ENCODE measurements around the gene VOPP1. TPM values are rescaled to one million over a fixed set of nuclear protein-coding genes. Genes with fewer than 3 reads are reported as not detected.
A peak's percentile ranks its signal among the peaks of the same experiment; 100 is the strongest.

VOPP1 gene
- total RNA-seq, 1 donor from 2014 or later, result 50.7 TPM

- H3K27ac Mint-ChIP-seq (ENCODE audit: unreplicated experiment), result no peak overlapping the region
- peaks cover 21% of the 10 kb centered on the region for H3K27me3 Mint-ChIP-seq (ENCODE audit: low read depth)
- TF ChIP-seq CTCF (conservative IDR thresholded peaks at IDR 0.05), result no peak
- H3K36me3 Mint-ChIP-seq (ENCODE audit: low read depth), result no peaks in the 10 kb centered on the region
- DNase-seq (ENCODE audit: low read depth, low spot score), result no peak
- peaks cover 2% of the 10 kb centered on the region for H3K9me3 Mint-ChIP-seq
- H3K4me1 Mint-ChIP-seq, result no peaks in the 10 kb centered on the region
- H3K4me3 Mint-ChIP-seq, result no peak overlapping the region
Measured at GRCh38 chr7:55595511-55595910, 23.2 kb upstream of the VOPP1 start.

GRCh38 chr7:55594870-55595269 is 22.6 kb upstream of the VOPP1 start:
- H3K4me1 Mint-ChIP-seq, result no peaks in the 10 kb centered on the region
- peaks cover 19% of the 10 kb centered on the region for H3K27me3 Mint-ChIP-seq (ENCODE audit: low read depth)
- DNase-seq (ENCODE audit: low read depth, low spot score), result no peak
- no peak overlapping the region for H3K4me3 Mint-ChIP-seq
- TF ChIP-seq CTCF (conservative IDR thresholded peaks at IDR 0.05), result no peak
- H3K9me3 Mint-ChIP-seq, result peaks cover 2% of the 10 kb centered on the region
- H3K27ac Mint-ChIP-seq (ENCODE audit: unreplicated experiment), result no peak overlapping the region
- no peaks in the 10 kb centered on the region for H3K36me3 Mint-ChIP-seq (ENCODE audit: low read depth)

- Mint-ChIP-seq H3K4me1 (no peaks in the 10 kb centered on the region), H3K9me3 (peaks cover 2% of the 10 kb centered on the region), H3K27me3 (ENCODE audit: low read depth) (peaks cover 16% of the 10 kb centered on the region), H3K27ac (ENCODE audit: unreplicated experiment) (no peak overlapping the region), H3K36me3 (ENCODE audit: low read depth) (no peaks in the 10 kb centered on the region), H3K4me3 (no peak overlapping the region)
- no peak for DNase-seq (ENCODE audit: low read depth, low spot score)
- no peak for TF ChIP-seq CTCF (conservative IDR thresholded peaks at IDR 0.05)
Measured at GRCh38 chr7:55594414-55594813, 22.1 kb upstream of the VOPP1 start.

GRCh38 chr7:55593515-55594318 is 21.4 kb upstream of the VOPP1 start:
- DNase-seq (ENCODE audit: low read depth, low spot score), result peak; percentile 77
- Mint-ChIP-seq H3K4me3 (no peak overlapping the region), H3K9me3 (peaks cover 2% of the 10 kb centered on the region), H3K36me3 (ENCODE audit: low read depth) (no peaks in the 10 kb centered on the region), H3K27me3 (ENCODE audit: low read depth) (peaks cover 16% of the 10 kb centered on the region), H3K4me1 (no peaks in the 10 kb centered on the region), H3K27ac (ENCODE audit: unreplicated experiment) (no peak overlapping the region)
- peak; percentile 78 for TF ChIP-seq CTCF (conservative IDR thresholded peaks at IDR 0.05)

GRCh38 chr7:55593172-55593514 is 20.8 kb upstream of the VOPP1 start:
- Mint-ChIP-seq H3K4me1 (no peaks in the 10 kb centered on the region), H3K36me3 (ENCODE audit: low read depth) (no peaks in the 10 kb centered on the region), H3K9me3 (peaks cover 2% of the 10 kb centered on the region), H3K27me3 (ENCODE audit: low read depth) (peaks cover 15% of the 10 kb centered on the region), H3K27ac (ENCODE audit: unreplicated experiment) (no peak overlapping the region), H3K4me3 (no peak overlapping the region)
- DNase-seq (ENCODE audit: low read depth, low spot score), result no peak
- no peak for TF ChIP-seq CTCF (conservative IDR thresholded peaks at IDR 0.05)
